HK-2 (cell line): ENCODE results near the gene HMGN3.
A peak's percentile ranks its signal among the peaks of the same experiment; 100 is the strongest.
"Not testable (repeated sequence)": the region's sequence is repeated elsewhere in the genome, so short reads cannot be mapped to it uniquely, and the experiment has no call there.

Experiments
- DNase-seq: peaks from one replicate; pipeline ENCODE4 v3.0.0-alpha.2; 2018; ENCODE audit not compliant: unreplicated experiment

HMGN3 gene

GRCh38 chr6:79234150-79235022, at the start of gene HMGN3:
Gene HMGN3 (minus strand): TSS chr6:79234682.
- DNase-seq, result peak; percentile 95

GRCh38 chr6:79280756-79281155, 46.3 kb upstream of the HMGN3 start:
- no peak for DNase-seq

- no peak for DNase-seq
Measured at GRCh38 chr6:79277109-79277508, 42.6 kb upstream of the HMGN3 start.

- DNase-seq, result peak; percentile 18
Measured at GRCh38 chr6:79269877-79270276, 35.4 kb upstream of the HMGN3 start.

- DNase-seq, result no peak
Measured at GRCh38 chr6:79267128-79267527, 32.6 kb upstream of the HMGN3 start.

- DNase-seq, result no peak
Measured at GRCh38 chr6:79266051-79266450, 31.6 kb upstream of the HMGN3 start.

GRCh38 chr6:79263359-79263758, 28.9 kb upstream of the HMGN3 start:
- no peak for DNase-seq

- DNase-seq, result no peak
Measured at GRCh38 chr6:79261666-79262065, 27.2 kb upstream of the HMGN3 start.

GRCh38 chr6:79260772-79261171, 26.3 kb upstream of the HMGN3 start:
- no peak for DNase-seq

GRCh38 chr6:79257381-79258205, 23.1 kb upstream of the HMGN3 start:
- DNase-seq, result no peak

- DNase-seq, result not testable (repeated sequence)
Measured at GRCh38 chr6:79256770-79257169, 22.3 kb upstream of the HMGN3 start.

GRCh38 chr6:79255086-79255485, 20.6 kb upstream of the HMGN3 start:
- not testable (repeated sequence) for DNase-seq

GRCh38 chr6:79250559-79250958, 16.1 kb upstream of the HMGN3 start:
- DNase-seq, result no peak

- DNase-seq, result no peak
Measured at GRCh38 chr6:79250107-79250514, 15.6 kb upstream of the HMGN3 start.

GRCh38 chr6:79249136-79249535, 14.7 kb upstream of the HMGN3 start:
- DNase-seq, result no peak

- no peak for DNase-seq
Measured at GRCh38 chr6:79246891-79247290, 12.4 kb upstream of the HMGN3 start.

GRCh38 chr6:79241228-79241627, 6.7 kb upstream of the HMGN3 start:
- DNase-seq, result no peak

- DNase-seq, result no peak
Measured at GRCh38 chr6:79240509-79240908, 6.0 kb upstream of the HMGN3 start.

GRCh38 chr6:79239536-79240168, 5.2 kb upstream of the HMGN3 start:
- no peak for DNase-seq

- DNase-seq, result no peak
Measured at GRCh38 chr6:79238919-79239318, 4.4 kb upstream of the HMGN3 start.

GRCh38 chr6:79236711-79237110, 2.2 kb upstream of the HMGN3 start:
- DNase-seq, result no peak

GRCh38 chr6:79233611-79234149, 802 bp downstream of the HMGN3 start:
- peak; percentile 93 for DNase-seq
